CD4-positive, alpha-beta T cell treated with Interleukin-12 subunit alpha and Interleukin-12 subunit beta, for 1 hour (primary cell): Measurements from ENCODE around the gene MPHOSPH6.
"Not testable (repeated sequence)": the region's sequence is repeated elsewhere in the genome, so short reads cannot be mapped to it uniquely, and the experiment has no call there.

Experiments used
- DNase-seq: peaks from one replicate; pipeline ENCODE4 v3.0.0-alpha.2; 2020

MPHOSPH6 gene

DNA sequence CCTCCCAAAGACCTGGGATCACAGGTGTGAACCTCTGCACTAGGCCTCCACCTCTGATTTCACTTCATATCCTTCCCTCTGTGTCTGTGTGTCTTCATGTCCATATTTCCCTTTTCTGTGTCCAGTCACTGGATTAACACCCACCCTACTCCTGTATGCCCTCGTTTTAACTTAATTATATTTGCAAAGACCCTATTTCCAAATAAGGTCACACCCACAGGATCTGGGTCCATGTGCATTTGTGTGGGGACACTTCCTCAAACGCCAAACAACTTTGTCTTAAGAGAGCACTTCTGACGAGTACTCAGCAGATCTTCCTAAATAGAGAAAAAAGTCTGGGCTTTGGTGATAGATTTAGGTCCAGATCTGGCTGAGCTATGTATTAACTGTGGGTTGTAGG is 56.3 kb downstream of the MPHOSPH6 start:
- no peak for DNase-seq

- no peak for DNase-seq
Measured at GRCh38 chr16:82111944-82112343, 58.1 kb downstream of the MPHOSPH6 start.

DNA sequence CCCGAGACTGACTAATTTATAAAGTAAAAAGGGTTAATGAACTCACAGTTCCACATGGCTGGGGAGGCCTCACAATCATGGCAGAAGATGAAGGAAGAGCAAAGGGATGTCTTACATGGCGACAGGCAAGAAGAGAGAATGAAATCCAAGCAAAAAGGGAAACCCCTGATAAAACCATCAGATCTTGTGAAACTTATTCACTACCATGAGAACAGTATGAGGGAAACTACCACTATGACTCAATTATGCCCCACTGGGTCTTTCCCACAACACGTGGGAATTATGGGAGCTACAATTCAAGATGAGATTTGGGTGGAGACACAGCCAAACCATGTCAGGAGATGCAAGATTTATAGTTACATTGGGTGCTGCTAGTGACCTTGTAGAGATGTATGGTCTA is 60.8 kb downstream of the MPHOSPH6 start:
- not testable (repeated sequence) for DNase-seq

DNA sequence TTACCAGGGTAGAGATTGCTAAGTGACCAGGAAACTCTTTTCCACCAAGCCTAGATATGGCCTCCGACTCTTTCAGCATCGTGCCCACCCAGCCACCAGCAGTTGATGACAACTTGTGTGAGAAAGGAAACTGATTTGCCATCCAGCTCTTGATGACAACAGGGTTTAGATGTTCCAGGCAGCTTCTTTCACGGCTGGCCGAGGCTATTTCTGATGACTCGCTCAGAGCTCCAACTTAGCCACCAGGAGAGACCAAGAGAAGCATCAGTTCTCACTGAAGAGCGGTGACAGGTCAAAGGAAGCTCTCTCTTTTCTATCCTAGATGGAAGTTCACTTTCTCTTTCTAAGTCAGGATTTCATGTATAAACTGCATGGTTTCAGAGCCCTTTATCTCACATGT is 61.2 kb downstream of the MPHOSPH6 start:
- DNase-seq: no peak

GRCh38 chr16:82108100-82108499 is 61.9 kb downstream of the MPHOSPH6 start:
- DNase-seq: no peak

GRCh38 chr16:82105107-82105506 is 64.9 kb downstream of the MPHOSPH6 start:
- no peak for DNase-seq
